SK-N-MC (cell line): ENCODE data around the gene HDAC4.

Experiments
- FOXP2 ChIP-seq: optimal IDR thresholded peaks from 2 replicates; pipeline ENCODE3; 2011; ENCODE audit warnings: mild to moderate bottlenecking, moderate library complexity; ENCODE audit not compliant: insufficient read depth; ENCODE audit errors: extremely low read length, control extremely low read depth
- POLR2AphosphoS5 ChIP-seq: IDR thresholded peaks from 2 replicates; pipeline ENCODE4 v1.6.1; 2012; ENCODE audit warnings: mild to moderate bottlenecking, low read depth, low read length, borderline replicate concordance

GRCh38 chr2:239298116-239298804 is 102.6 kb downstream of the HDAC4 start:
- TF ChIP-seq POLR2AphosphoS5 (no peak), FOXP2 (no peak)
